K562 (cell line): Measurements from ENCODE around the gene SLC24A3. TPM values are rescaled to one million over a fixed set of nuclear protein-coding genes. Genes with fewer than 3 reads are reported as not detected.

ENCODE experiments used
- ATAC-seq: fragments of 200-7000 bp; cut with Tn5 transposase; 3 replicates; pipeline ENCODE4 v1.9.1; 2020; ENCODE audit warnings: moderate library complexity
- BruUV-seq: library from RNA; stranded (reverse); fragments of 400-500 nt; replicated peaks from 2 replicates; lab custom pipeline; 2021; lab: Mats Ljungman, UMichigan
- CTCF ChIA-PET: fragments of 300-600 bp; formaldehyde crosslinking; extraction: SDS; loops from one replicate; lab custom pipeline; 2021; ENCODE audit warnings: low intra/inter-chr PET ratio; lab: Yijun Ruan, JAX
- POLR2A ChIA-PET: fragments of 300-600, 350-650 bp; sonication (Branson Sonifier 250); formaldehyde crosslinking; extraction: SDS; loops from one replicate; lab custom pipeline; 2021; ENCODE audit warnings: antibody characterized with exemption, inconsistent platforms; lab: Yijun Ruan, JAX
- DNase-seq, 4 experiments: peaks; one replicate each; pipeline versions ENCODE4 v3.0.0 to v3.0.0-alpha.2; 2011 to 2018; ENCODE audit warnings: low spot score in 3 of 4, mixed read lengths in 3 of 4; ENCODE audit errors: extremely low read depth in 1 of 4
- FAIRE-seq: peaks from 2 replicates; lab custom pipeline; 2011; peaks lifted over from hg19 to GRCh38; lab: Jason Lieb, UNC
- H2AFZ ChIP-seq: 2 replicates; pipeline ENCODE4 v1.6.0; 2011; ENCODE audit warnings: low read depth, low read length, control low read depth, inconsistent platforms
- H3K27ac ChIP-seq: fragments of 200-600 bp; 3 replicates; pipeline ENCODE4 v1.8.0; 2011; ENCODE audit warnings: low read depth, mild to moderate bottlenecking, control low read depth, inconsistent platforms, low read length, moderate library complexity, mixed read lengths; ENCODE audit errors: extremely low read depth
- H3K27me3 ChIP-seq, 2 experiments: fragments of 300-600 bp in 1 of 2; 2 replicates in 1 of 2; 3 replicates in 1 of 2; pipeline versions ENCODE4 v1.6.0 to v1.8.0; 2011; ENCODE audit warnings: inconsistent platforms in 2 of 2, low read length in 2 of 2, mild to moderate bottlenecking in 1 of 2, mixed read lengths in 1 of 2, moderate library complexity in 1 of 2; ENCODE audit not compliant: control insufficient read depth in 2 of 2, insufficient read depth in 2 of 2
- H3K36me3 ChIP-seq: fragments of 300-600 bp; 3 replicates; pipeline ENCODE4 v1.8.0; 2011; ENCODE audit warnings: mild to moderate bottlenecking, low read length, inconsistent platforms; ENCODE audit not compliant: control insufficient read depth, insufficient read depth
- H3K4me1 ChIP-seq, 2 experiments: fragments of 200-600 bp in 1 of 2; replicated peaks in 1 of 2; 2 replicates in 1 of 2; 3 replicates in 1 of 2; pipeline versions ENCODE4 v1.5.1 to v1.8.0; 2011; ENCODE audit warnings: inconsistent platforms in 2 of 2, low read length in 2 of 2, mild to moderate bottlenecking in 1 of 2, mixed read lengths in 1 of 2, moderate library complexity in 1 of 2; ENCODE audit not compliant: control insufficient read depth in 2 of 2, insufficient read depth in 2 of 2
- H3K4me2 ChIP-seq: 2 replicates; pipeline ENCODE4 v1.6.1; 2011; ENCODE audit warnings: low read length, control low read depth, inconsistent platforms, mixed read lengths; ENCODE audit not compliant: insufficient read depth
- H3K4me3 ChIP-seq: fragments of 200-600 bp; sonication (generic), shearing (Covaris generic); 2 replicates; pipeline ENCODE4 v1.5.1; 2016; ENCODE audit warnings: control low read depth, inconsistent platforms
- H3K79me2 ChIP-seq: fragments of 200-600 bp; 3 replicates; pipeline ENCODE4 v1.8.0; 2011; ENCODE audit warnings: low read length, inconsistent platforms; ENCODE audit not compliant: control insufficient read depth, insufficient read depth
- H3K9ac ChIP-seq, 2 experiments: 2 replicates each; pipeline versions ENCODE4 v1.6.0 to v1.6.1; 2011; ENCODE audit warnings: low read depth in 2 of 2, low read length in 2 of 2, control low read depth in 1 of 2, inconsistent platforms in 1 of 2, mild to moderate bottlenecking in 1 of 2, mixed read lengths in 1 of 2; ENCODE audit not compliant: insufficient read depth in 1 of 2
- H3K9me1 ChIP-seq: one replicate; pipeline ENCODE4 v1.6.0; 2011; ENCODE audit warnings: inconsistent platforms, mild to moderate bottlenecking, low read length, moderate library complexity; ENCODE audit not compliant: control insufficient read depth, insufficient read depth
- H3K9me3 ChIP-seq: replicated peaks from 2 replicates; pipeline ENCODE4 v1.5.1; 2011; ENCODE audit warnings: low read depth, low read length, inconsistent platforms; ENCODE audit not compliant: control insufficient read depth, insufficient read depth
- H4K20me1 ChIP-seq: replicated peaks from 2 replicates; pipeline ENCODE4 v1.6.1; 2011; ENCODE audit warnings: low read length, inconsistent platforms, mixed read lengths; ENCODE audit not compliant: control insufficient read depth, insufficient read depth
- CEBPG ChIP-seq, 3 experiments: fragments of 200-800 bp in 1 of 3; sonication (Bioruptor generic) in 1 of 3; sonication (generic) in 1 of 3; formaldehyde crosslinking in 1 of 3; IDR thresholded peaks in 2 of 3; conservative IDR thresholded peaks in 1 of 3; 2 replicates each; pipeline versions ENCODE4 v1.6.1 to v1.8.0; 2016 to 2022; ENCODE audit warnings: missing compliant biosample characterization in 2 of 3, missing genetic modification characterization in 2 of 3, mild to moderate bottlenecking in 1 of 3, missing genetic modification reagents in 1 of 3
- DNMT1 ChIP-seq: fragments of 450-650 bp; IDR thresholded peaks from 2 replicates; pipeline ENCODE4 v1.6.1; 2016; ENCODE audit warnings: antibody characterized with exemption, mild to moderate bottlenecking
- GATAD2B ChIP-seq: fragments of 450-650 bp; IDR thresholded peaks from 2 replicates; pipeline ENCODE4 v1.6.1; 2017; ENCODE audit warnings: mild to moderate bottlenecking, borderline replicate concordance
- KAT2B ChIP-seq: IDR thresholded peaks from one replicate; pipeline ENCODE4 v1.6.1; 2012; ENCODE audit warnings: low read depth, mild to moderate bottlenecking, control low read depth, inconsistent platforms, low read length, moderate library complexity
- PCBP2 ChIP-seq: fragments of 200-400 bp; formaldehyde crosslinking; IDR thresholded peaks from 2 replicates; pipeline ENCODE4 v1.6.1; 2018; ENCODE audit warnings: low read length, low read depth, mild to moderate bottlenecking, moderate library complexity; ENCODE audit not compliant: poor library complexity, severe bottlenecking
- RBM15 ChIP-seq: fragments of 200-400 bp; formaldehyde crosslinking; IDR thresholded peaks from 2 replicates; pipeline ENCODE4 v1.6.1; 2018; ENCODE audit warnings: mild to moderate bottlenecking, low read length, moderate library complexity; ENCODE audit not compliant: insufficient read depth
- RBM34 ChIP-seq: fragments of 200-400 bp; formaldehyde crosslinking; IDR thresholded peaks from 2 replicates; pipeline ENCODE4 v1.6.1; 2018; ENCODE audit warnings: low read length, borderline replicate concordance; ENCODE audit not compliant: insufficient read depth
- SLC30A9 ChIP-seq: fragments of 250-450 bp; sonication (Bioruptor Pico); IDR thresholded peaks from 2 replicates; pipeline ENCODE4 v1.8.0; 2022; ENCODE audit warnings: mild to moderate bottlenecking, moderate library complexity
- STAG1 ChIP-seq: sonication (generic); formaldehyde crosslinking; IDR thresholded peaks from 2 replicates; pipeline ENCODE4 v1.5.0; 2020; ENCODE audit warnings: missing genetic modification reagents, borderline replicate concordance
- TAF1 ChIP-seq: IDR thresholded peaks from 2 replicates; pipeline ENCODE4 v1.6.1; 2011; ENCODE audit warnings: mild to moderate bottlenecking, low read length, moderate library complexity; ENCODE audit not compliant: insufficient read depth, control insufficient read depth, severe bottlenecking; ENCODE audit errors: extremely low read depth
- TCF3 ChIP-seq: sonication (generic); formaldehyde crosslinking; IDR thresholded peaks from 2 replicates; pipeline ENCODE4 v1.4.0; 2020; ENCODE audit warnings: mild to moderate bottlenecking, missing genetic modification reagents
- ZBTB5 ChIP-seq: fragments of 450-650 bp; IDR thresholded peaks from 2 replicates; pipeline ENCODE4 v1.6.1; 2017; ENCODE audit warnings: antibody characterized with exemption
- ZNF707 ChIP-seq: fragments of 250-450 bp; sonication (Bioruptor Pico); conservative IDR thresholded peaks from 2 replicates; pipeline ENCODE4 v1.8.0; 2022; ENCODE audit warnings: inconsistent platforms, mild to moderate bottlenecking, moderate library complexity
- WGBS: fragments of 100-300 bp; shearing (Covaris generic); methylation state at CpG from one replicate; pipeline ENCODE4 v1.1.6; 2016; ENCODE audit warnings: low coverage, mixed read lengths; ENCODE audit not compliant: insufficient coverage; ENCODE audit errors: missing lambda C conversion rate; 5-methylcytosine and 5-hydroxymethylcytosine counted together
- in situ Hi-C: fragments of 300-500 bp; cut with MboI; formaldehyde crosslinking; loops from 4 replicates; pipeline ENCODE4 v1.15.0; 2018; ENCODE audit warnings: inconsistent platforms, mixed read lengths
- intact Hi-C: fragments of 100-400 bp; cut with micrococcal nuclease; formaldehyde crosslinking; loops from 2 replicates; pipeline ENCODE4 v1.14.2; 2022
- polyA plus RNA-seq, 8 experiments: library from polyadenylated mRNA; depleted of rRNA in 4 of 8; stranded (reverse) in 5 of 8; unstranded in 3 of 8; fragments of >200 nt; fragmentation: Nextera tagmentation in 2 of 8; fragmentation: Illumina TruSeq in 1 of 8; extraction: Ambion mirVana in 2 of 8; extraction: Trizol in 1 of 8; gene quantifications; 2 replicates each; pipeline versions ENCODE4 v1.2.1 to v1.2.3, GENCODE V29; 2011 to 2014; ENCODE audit warnings: inconsistent platforms in 1 of 8, missing spikeins in 1 of 8
- total RNA-seq, 7 experiments: library from RNA; depleted of rRNA in 6 of 7; stranded (reverse); fragments of >200 nt in 6 of 7; fragmentation: Illumina TruSeq in 2 of 7; extraction: Trizol in 2 of 7; gene quantifications; 2 replicates each; pipeline versions ENCODE4 v1.2.1 to v1.2.3, GENCODE V29; 2011 to 2021; ENCODE audit warnings: low replicate concordance in 1 of 7

Gene SLC24A3
- total and polyA plus RNA-seq, 9 of the 15 experiments (the other 6 are each of a cell fraction or from before 2014, with no cell fraction given): not detected

GRCh38 chr20:19603376-19603750, 390.9 kb downstream of the SLC24A3 start (continued):
- no peak for TF ChIP-seq ZBTB5
- no peak for TF ChIP-seq ZNF707 (CRISPR knock-in tag)
- no peak for TF ChIP-seq RBM34
- no peak for TF ChIP-seq STAG1 (CRISPR knock-in tag)
- no peak for TF ChIP-seq KAT2B

- Histone ChIP-seq H3K4me2 (no peak overlapping the region), H3K9ac (no peak overlapping the region), H3K36me3 (no peaks in the 10 kb centered on the region), H3K4me1 (no peaks in the 10 kb centered on the region), H3K27me3 (no peaks in the 10 kb centered on the region), H4K20me1 (no peaks in the 10 kb centered on the region), H2AFZ (no peak overlapping the region), H3K9me1 (no peaks in the 10 kb centered on the region), H3K9me3 (no peaks in the 10 kb centered on the region), H3K27ac (no peak overlapping the region), H3K79me2 (no peaks in the 10 kb centered on the region), H3K4me3 (no peak overlapping the region)
- no peak for DNase-seq
- 0% methylated on average over 1 of the region's 1 CpG for WGBS
- ATAC-seq: no peak
- no TSS peak for BruUV-seq
- intact Hi-C loops (no loop called here), in situ Hi-C loops (no loop called here)
- CTCF ChIA-PET: no interaction called here
- FAIRE-seq: no peak
- POLR2A ChIA-PET: no interaction called here
- TF ChIP-seq TAF1: no peak
- TF ChIP-seq DNMT1: no peak
- no peak for TF ChIP-seq TCF3
- TF ChIP-seq PCBP2: no peak
- no peak for TF ChIP-seq RBM15
- no peak for TF ChIP-seq SLC30A9 (CRISPR knock-in tag)
- TF ChIP-seq CEBPG (CRISPR knock-in tag; IDR thresholded peaks at IDR 0.05): no peak
- no peak for TF ChIP-seq CEBPG (tag; conservative IDR thresholded peaks at IDR 0.05 in 1 of 2, IDR thresholded peaks at IDR 0.05 in 1 of 2)
- no peak for TF ChIP-seq GATAD2B
Measured at GRCh38 chr20:19605786-19606485, 393.5 kb downstream of the SLC24A3 start.
